Lower lobe of right lung (tissue), 2 donors: Measurements from ENCODE around the gene TMEM201. TPM values are rescaled to one million over a fixed set of nuclear protein-coding genes. Genes with fewer than 3 reads are reported as not detected.

Experiments used
- ATAC-seq, 2 donors: fragments of 200-7000 bp; cut with Tn5 transposase; one replicate each; pipeline ENCODE4 v1.9.1; 2020 to 2022; ENCODE audit warnings: mild to moderate bottlenecking in 2 of 2, moderate library complexity in 2 of 2
- DNase-seq: peaks from one replicate; pipeline ENCODE4 v3.0.0-alpha.2; 2020
- H3K27ac ChIP-seq: fragments of 200-600 bp; one replicate; pipeline ENCODE4 v1.8.0; 2022
- H3K27me3 ChIP-seq: fragments of 200-600 bp; one replicate; pipeline ENCODE4 v1.8.0; 2022; ENCODE audit warnings: low read depth
- H3K36me3 ChIP-seq: fragments of 200-600 bp; one replicate; pipeline ENCODE4 v1.8.0; 2022; ENCODE audit warnings: mild to moderate bottlenecking
- H3K4me1 ChIP-seq: fragments of 200-600 bp; one replicate; pipeline ENCODE4 v1.8.0; 2022
- H3K4me3 ChIP-seq: fragments of 200-600 bp; one replicate; pipeline ENCODE4 v1.8.0; 2022; ENCODE audit warnings: mild to moderate bottlenecking
- H3K9me3 ChIP-seq: fragments of 200-600 bp; one replicate; pipeline ENCODE4 v1.8.0; 2022
- intact Hi-C: fragments of 100-400 bp; cut with DNase I; formaldehyde crosslinking; loops from one replicate; pipeline ENCODE4 v1.11.0; 2022
- total RNA-seq: library from RNA; stranded (reverse); fragmentation: NEBNext Ultra II Directional; extraction: Animal tissue kit (Norgen Biotek cat#: 25700); gene quantifications from one replicate; pipeline ENCODE4 v1.2.1, GENCODE V29; 2021
- TF ChIP-seq, protein P1 (sequence below): fragments of 200-600 bp; IDR thresholded peaks from one replicate; pipeline ENCODE4 v1.8.0; 2022; ENCODE audit warnings: antibody characterized with exemption, mild to moderate bottlenecking
- donor health status: DM: no; HTN: yes; CAD: no; lungs with severe emphysema.

The TMEM201 gene
- total RNA-seq, 1 donor from 2014 or later, result 8.2 TPM

DNA sequence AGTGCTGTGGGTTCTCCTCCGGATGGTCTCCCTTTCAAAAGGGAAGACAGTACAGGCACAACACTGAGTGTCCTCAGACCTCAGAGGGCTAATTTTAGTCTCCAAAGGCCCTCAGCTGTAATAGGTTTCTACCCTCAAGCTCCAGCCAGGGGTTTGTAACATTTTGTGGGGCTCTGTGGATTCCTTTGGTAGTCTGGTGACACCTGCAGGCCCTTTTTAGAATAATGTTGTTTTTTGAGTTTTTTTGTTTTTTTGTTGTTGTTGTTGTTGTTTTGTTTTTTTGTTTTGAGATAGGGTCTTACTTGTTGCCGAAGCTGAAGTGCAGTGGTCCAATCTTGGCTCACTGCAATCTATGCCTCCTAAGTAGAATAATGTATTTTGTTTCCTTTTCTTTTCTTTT is 15.0 kb upstream of the TMEM201 start:
- Histone ChIP-seq H3K36me3 (peaks cover 35% of the 10 kb centered on the region), H3K4me3 (no peak overlapping the region), H3K27me3 (no peaks in the 10 kb centered on the region), H3K27ac (no peak overlapping the region), H3K4me1 (no peaks in the 10 kb centered on the region), H3K9me3 (no peaks in the 10 kb centered on the region)
- DNase-seq, result no peak
- TF ChIP-seq, protein P1, sequence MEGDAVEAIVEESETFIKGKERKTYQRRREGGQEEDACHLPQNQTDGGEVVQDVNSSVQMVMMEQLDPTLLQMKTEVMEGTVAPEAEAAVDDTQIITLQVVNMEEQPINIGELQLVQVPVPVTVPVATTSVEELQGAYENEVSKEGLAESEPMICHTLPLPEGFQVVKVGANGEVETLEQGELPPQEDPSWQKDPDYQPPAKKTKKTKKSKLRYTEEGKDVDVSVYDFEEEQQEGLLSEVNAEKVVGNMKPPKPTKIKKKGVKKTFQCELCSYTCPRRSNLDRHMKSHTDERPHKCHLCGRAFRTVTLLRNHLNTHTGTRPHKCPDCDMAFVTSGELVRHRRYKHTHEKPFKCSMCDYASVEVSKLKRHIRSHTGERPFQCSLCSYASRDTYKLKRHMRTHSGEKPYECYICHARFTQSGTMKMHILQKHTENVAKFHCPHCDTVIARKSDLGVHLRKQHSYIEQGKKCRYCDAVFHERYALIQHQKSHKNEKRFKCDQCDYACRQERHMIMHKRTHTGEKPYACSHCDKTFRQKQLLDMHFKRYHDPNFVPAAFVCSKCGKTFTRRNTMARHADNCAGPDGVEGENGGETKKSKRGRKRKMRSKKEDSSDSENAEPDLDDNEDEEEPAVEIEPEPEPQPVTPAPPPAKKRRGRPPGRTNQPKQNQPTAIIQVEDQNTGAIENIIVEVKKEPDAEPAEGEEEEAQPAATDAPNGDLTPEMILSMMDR, result peak; percentile 32
- no peak for ATAC-seq
- intact Hi-C loops, result loop anchor here (10.0 kb wide), 1 partner anchor 79 kb away; no protein-coding TSS in a partner anchor

DNA sequence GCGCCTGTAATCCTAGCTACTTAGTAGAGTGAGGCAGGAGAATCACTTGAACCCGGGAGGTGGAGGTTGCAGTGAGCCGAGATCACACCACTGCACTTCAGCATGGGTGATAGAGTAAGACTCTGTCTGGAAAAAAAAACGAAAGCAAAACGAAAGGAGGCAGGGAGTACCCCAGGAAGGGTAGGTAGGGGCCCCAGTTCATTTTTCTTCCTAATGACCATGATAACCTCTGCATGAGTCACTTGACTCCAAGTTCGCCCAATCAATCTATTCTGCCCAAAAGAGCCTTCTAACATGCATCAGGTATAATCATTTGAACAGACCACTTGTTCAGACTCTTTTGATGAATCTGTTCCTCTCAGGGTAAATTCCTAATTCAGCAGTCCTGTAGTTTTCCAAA is 13.2 kb upstream of the TMEM201 start:
- no peaks in the 10 kb centered on the region for H3K4me1 ChIP-seq
- H3K9me3 ChIP-seq, result no peaks in the 10 kb centered on the region
- H3K27ac ChIP-seq, result no peak overlapping the region
- H3K36me3 ChIP-seq, result peaks cover 52% of the 10 kb centered on the region
- H3K27me3 ChIP-seq, result no peaks in the 10 kb centered on the region
- no peak for ATAC-seq
- intact Hi-C loops, result loop anchor here (10.0 kb wide), 1 partner anchor 81 kb away; no protein-coding TSS in a partner anchor
- TF ChIP-seq, protein P1, result no peak
- no peak overlapping the region for H3K4me3 ChIP-seq
- no peak for DNase-seq

DNA sequence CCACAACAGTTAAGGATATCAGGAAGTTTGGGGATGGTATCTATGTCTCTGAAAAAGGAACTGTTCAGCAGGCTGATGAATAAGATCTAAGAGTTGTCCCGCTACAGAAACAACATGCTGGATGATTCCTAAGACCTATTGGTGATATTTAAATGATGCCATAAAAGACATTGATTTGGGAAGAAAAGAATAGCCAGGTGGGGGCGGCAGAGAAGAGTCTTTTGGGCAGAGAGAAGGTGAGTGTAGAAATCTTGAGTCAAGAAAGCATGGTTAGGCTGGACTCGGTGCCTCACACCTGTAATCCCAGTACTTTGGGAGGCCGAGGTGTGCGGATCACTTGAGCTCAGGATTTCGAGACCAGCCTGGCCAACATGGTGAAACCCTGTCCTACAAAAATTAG is 11.8 kb upstream of the TMEM201 start:
- H3K36me3 ChIP-seq, result peaks cover 60% of the 10 kb centered on the region
- no peak overlapping the region for H3K4me3 ChIP-seq
- H3K27me3 ChIP-seq, result no peaks in the 10 kb centered on the region
- TF ChIP-seq, protein P1, result no peak
- intact Hi-C loops, result loop anchor here (10.0 kb wide), 1 partner anchor 82 kb away; no protein-coding TSS in a partner anchor
- DNase-seq (no peak), ATAC-seq (no peak)
- no peaks in the 10 kb centered on the region for H3K4me1 ChIP-seq
- H3K9me3 ChIP-seq, result no peaks in the 10 kb centered on the region
- no peak overlapping the region for H3K27ac ChIP-seq

DNA sequence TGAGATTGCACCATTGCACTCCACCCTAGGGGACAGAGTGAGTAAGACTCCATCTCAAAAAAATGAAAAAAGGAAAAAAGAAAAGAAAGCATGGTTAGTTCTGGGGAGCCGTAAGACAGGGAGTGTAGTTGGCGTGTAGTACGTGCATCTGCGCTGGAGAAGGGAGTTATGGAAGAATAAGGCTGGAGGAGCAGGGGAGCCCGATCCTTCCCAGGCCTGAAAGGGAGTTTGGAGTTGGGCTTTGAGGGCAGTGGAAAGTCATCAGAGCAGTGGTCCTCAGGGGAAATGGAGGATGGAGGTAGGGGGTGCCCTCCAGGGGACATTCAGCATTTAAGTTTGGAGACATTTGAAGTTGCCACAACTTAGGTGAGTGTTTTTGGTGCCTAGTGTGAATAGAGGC is 11.3 kb upstream of the TMEM201 start:
- no peak overlapping the region for H3K27ac ChIP-seq
- TF ChIP-seq, protein P1, result no peak
- H3K4me3 ChIP-seq, result no peak overlapping the region
- intact Hi-C loops, result loop anchor here (10.0 kb wide), 1 partner anchor 83 kb away; no protein-coding TSS in a partner anchor
- no peaks in the 10 kb centered on the region for H3K9me3 ChIP-seq
- H3K27me3 ChIP-seq, result no peaks in the 10 kb centered on the region
- ATAC-seq, result no peak
- H3K36me3 ChIP-seq, result peaks cover 64% of the 10 kb centered on the region
- DNase-seq, result no peak
- no peaks in the 10 kb centered on the region for H3K4me1 ChIP-seq

DNA sequence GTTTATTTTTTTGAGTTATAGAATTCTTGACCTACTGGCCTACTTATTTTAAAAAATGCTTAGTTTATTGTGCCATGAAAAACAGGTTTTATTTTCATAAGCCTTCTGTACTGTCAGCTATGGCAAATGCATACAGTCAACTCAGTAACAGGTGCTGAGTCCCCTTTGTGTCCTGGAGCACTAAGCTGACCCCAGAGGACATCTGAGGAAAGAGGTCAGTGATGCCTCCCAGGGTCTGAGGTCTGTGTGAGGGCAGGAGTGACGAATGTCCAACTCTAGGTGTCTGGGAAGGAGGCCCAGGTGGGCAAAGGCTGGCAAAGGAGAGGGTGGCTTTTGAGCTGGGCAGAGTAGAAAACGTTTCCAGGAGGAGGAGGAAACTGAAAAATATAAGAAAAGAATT is 7.8 kb upstream of the TMEM201 start:
- TF ChIP-seq, protein P1, result no peak
- Histone ChIP-seq H3K4me3 (no peak overlapping the region), H3K4me1 (no peaks in the 10 kb centered on the region), H3K9me3 (no peaks in the 10 kb centered on the region), H3K27me3 (no peaks in the 10 kb centered on the region), H3K27ac (no peak overlapping the region), H3K36me3 (peaks cover 60% of the 10 kb centered on the region)
- intact Hi-C loops, result no loop called here
- DNase-seq, result no peak
- no peak for ATAC-seq
